Measurements from ENCODE around the gene DMXL2.

DNA sequence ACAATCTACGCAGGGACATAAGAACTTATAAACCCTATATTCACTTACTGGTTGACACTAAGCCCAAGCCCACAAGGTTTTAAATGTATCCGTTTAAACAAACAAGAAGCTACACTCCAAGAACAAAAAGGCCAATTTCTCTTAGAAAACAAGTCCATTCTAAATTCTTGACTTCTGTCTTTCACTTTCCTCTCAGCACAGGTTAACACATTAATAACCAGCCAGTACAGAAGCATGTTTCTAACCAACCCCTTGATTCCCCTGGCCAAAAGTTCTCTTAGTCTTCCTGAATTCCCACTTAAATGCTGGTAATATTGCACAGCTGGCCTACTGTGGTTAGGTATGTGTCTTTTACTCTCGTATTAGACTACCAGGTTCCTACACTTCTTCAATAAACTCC is 4.7 kb downstream of the DMXL2 start:
- TF ChIP-seq CTCF (IDR thresholded peaks at IDR 0.05) (no peak), POLR2A (IDR thresholded peaks at IDR 0.05) (no peak)
